Esophagus muscularis mucosa (tissue), 4 donors: ENCODE results near the gene SESTD1.

Source experiments
- EP300 ChIP-seq: sonication (generic); formaldehyde crosslinking; IDR thresholded peaks from one replicate; pipeline ENCODE4 v1.6.1; 2017; ENCODE audit warnings: antibody characterized with exemption
- POLR2A ChIP-seq: fragments of 450-650 bp; IDR thresholded peaks from one replicate; pipeline ENCODE4 v1.6.1; 2017; ENCODE audit warnings: antibody characterized with exemption, moderate library complexity, mild to moderate bottlenecking, low read depth
- POLR2AphosphoS5 ChIP-seq, 2 donors: sonication (generic); formaldehyde crosslinking; IDR thresholded peaks; one replicate each; pipeline ENCODE4 v1.6.1; 2017; ENCODE audit warnings: antibody characterized with exemption in 2 of 2
- TF ChIP-seq, protein P1 (sequence below), 3 experiments: fragments of 200-600 bp in 2 of 3; fragments of 450-650 bp in 1 of 3; sonication (generic) in 2 of 3; IDR thresholded peaks; one replicate each; pipeline ENCODE4 v1.5.1; 2017 to 2019; ENCODE audit warnings: antibody characterized with exemption in 3 of 3, mild to moderate bottlenecking in 2 of 3, moderate library complexity in 1 of 3

- TF ChIP-seq, protein P1, sequence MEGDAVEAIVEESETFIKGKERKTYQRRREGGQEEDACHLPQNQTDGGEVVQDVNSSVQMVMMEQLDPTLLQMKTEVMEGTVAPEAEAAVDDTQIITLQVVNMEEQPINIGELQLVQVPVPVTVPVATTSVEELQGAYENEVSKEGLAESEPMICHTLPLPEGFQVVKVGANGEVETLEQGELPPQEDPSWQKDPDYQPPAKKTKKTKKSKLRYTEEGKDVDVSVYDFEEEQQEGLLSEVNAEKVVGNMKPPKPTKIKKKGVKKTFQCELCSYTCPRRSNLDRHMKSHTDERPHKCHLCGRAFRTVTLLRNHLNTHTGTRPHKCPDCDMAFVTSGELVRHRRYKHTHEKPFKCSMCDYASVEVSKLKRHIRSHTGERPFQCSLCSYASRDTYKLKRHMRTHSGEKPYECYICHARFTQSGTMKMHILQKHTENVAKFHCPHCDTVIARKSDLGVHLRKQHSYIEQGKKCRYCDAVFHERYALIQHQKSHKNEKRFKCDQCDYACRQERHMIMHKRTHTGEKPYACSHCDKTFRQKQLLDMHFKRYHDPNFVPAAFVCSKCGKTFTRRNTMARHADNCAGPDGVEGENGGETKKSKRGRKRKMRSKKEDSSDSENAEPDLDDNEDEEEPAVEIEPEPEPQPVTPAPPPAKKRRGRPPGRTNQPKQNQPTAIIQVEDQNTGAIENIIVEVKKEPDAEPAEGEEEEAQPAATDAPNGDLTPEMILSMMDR (IDR thresholded peaks at IDR 0.05): no peak
- TF ChIP-seq POLR2A (no peak), EP300 (no peak), POLR2AphosphoS5 (IDR thresholded peaks at IDR 0.05) (no peak)
Observed at GRCh38 chr2:179186126-179186525, 78.5 kb downstream of the SESTD1 start.
